IPS-15b (cell line): Measurements from ENCODE around the gene TK2.

Source experiments
- H3K27me3 ChIP-seq: one replicate; pipeline ENCODE4 v1.6.1; 2013; ENCODE audit warnings: low read length; ENCODE audit not compliant: control insufficient read depth, insufficient read depth
- H3K36me3 ChIP-seq: one replicate; pipeline ENCODE4 v1.6.1; 2013; ENCODE audit warnings: low read length; ENCODE audit not compliant: control insufficient read depth, insufficient read depth
- H3K4me1 ChIP-seq: one replicate; pipeline ENCODE4 v1.6.1; 2013; ENCODE audit warnings: mild to moderate bottlenecking, low read length; ENCODE audit not compliant: control insufficient read depth, insufficient read depth
- H3K4me3 ChIP-seq: one replicate; pipeline ENCODE4 v1.5.1; 2013; ENCODE audit warnings: low read depth, low read length
- H3K9ac ChIP-seq: one replicate; pipeline ENCODE4 v1.6.1; 2013; ENCODE audit warnings: low read depth, mild to moderate bottlenecking, low read length
- H3K9me3 ChIP-seq: one replicate; pipeline ENCODE4 v1.6.1; 2013; ENCODE audit warnings: mild to moderate bottlenecking, low read length; ENCODE audit not compliant: control insufficient read depth, insufficient read depth

The TK2 gene

DNA sequence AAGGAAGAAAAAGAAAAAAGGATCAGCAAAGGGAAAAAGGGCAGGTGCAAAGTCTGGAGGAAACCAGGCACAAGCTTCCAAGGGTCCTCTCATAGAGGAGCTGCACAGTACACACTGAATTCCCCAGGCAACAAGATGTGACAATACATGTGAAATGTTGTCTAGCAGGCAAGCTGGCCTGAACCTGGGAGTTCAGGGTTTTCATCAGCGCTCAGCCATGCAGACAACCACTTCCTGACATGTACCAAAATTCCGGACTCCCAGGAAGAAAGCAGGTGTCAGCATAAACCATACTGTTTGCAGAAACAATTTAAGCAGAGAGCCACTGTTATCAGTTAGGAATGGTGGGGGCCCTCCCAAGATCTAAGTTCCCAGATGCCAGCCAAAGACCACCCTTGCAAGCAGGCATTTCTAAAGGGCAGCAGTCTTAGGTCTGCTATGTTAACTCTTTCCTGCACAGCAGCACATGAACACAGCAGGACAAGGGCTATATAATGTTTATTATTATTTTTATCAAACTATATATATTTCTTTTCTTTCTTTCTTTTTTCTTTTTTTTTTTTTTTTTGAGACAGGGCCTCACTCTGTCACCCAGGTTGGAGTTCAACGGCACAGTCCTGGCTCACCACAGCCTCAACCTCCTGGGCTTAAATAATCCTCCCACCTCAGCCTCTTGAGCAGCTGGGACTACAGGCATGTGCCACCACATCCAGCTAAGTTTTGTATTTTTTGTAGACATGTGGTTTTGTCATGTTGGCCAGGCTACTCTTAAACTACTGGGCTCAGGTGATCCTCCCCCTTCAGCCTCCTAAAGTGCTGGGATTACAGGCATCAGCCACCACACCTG, 10.1 kb downstream of the TK2 start:
- Histone ChIP-seq H3K36me3 (no peaks in the 10 kb centered on the region), H3K27me3 (no peaks in the 10 kb centered on the region), H3K9me3 (no peaks in the 10 kb centered on the region), H3K4me3 (no peak overlapping the region), H3K4me1 (peaks cover 4% of the 10 kb centered on the region), H3K9ac (no peak overlapping the region)

DNA sequence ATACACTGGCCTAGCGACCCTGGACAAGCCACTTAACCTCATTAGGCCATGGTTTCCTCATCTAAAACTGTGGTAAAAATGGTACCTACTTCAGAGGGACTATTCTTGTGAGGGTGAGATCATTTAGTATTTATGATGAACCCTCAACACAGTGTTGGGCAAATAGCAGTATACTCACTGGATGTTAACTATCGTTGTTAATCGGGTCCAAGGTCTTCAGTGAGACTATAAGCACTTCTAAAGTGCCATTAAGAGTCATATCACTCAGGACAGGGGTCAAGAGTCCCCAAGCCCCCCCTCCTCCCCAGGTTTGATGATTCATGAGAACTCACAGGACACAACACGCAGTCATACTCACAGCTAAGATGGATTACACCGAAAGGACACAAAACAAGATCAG, 11.0 kb downstream of the TK2 start:
- Histone ChIP-seq H3K27me3 (no peaks in the 10 kb centered on the region), H3K9me3 (no peaks in the 10 kb centered on the region), H3K36me3 (no peaks in the 10 kb centered on the region), H3K9ac (no peak overlapping the region), H3K4me1 (peaks cover 4% of the 10 kb centered on the region), H3K4me3 (no peak overlapping the region)

DNA sequence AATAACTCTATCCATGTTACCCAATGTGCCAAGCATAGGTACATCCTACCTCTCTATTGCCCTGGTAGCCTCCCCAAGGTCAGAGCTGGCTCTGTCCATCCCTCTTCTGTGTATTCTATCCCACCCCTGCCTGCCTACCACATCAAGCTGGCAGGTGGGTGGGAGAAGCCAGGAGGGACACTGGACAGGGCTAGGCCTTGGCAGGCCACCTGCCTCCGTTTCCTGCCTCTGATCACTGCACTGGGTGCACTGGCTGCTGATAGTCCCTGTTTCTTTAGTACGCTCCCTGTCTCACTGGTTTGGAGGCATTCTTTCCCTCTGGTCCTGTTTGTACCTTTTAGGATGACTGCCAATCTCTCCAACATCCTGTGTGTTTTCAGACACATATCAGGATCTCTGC, 12.7 kb downstream of the TK2 start:
- H3K36me3 ChIP-seq: no peaks in the 10 kb centered on the region
- H3K4me3 ChIP-seq: no peak overlapping the region
- no peak overlapping the region for H3K9ac ChIP-seq
- H3K4me1 ChIP-seq: peaks cover 4% of the 10 kb centered on the region
- H3K27me3 ChIP-seq: no peaks in the 10 kb centered on the region
- H3K9me3 ChIP-seq: no peaks in the 10 kb centered on the region

DNA sequence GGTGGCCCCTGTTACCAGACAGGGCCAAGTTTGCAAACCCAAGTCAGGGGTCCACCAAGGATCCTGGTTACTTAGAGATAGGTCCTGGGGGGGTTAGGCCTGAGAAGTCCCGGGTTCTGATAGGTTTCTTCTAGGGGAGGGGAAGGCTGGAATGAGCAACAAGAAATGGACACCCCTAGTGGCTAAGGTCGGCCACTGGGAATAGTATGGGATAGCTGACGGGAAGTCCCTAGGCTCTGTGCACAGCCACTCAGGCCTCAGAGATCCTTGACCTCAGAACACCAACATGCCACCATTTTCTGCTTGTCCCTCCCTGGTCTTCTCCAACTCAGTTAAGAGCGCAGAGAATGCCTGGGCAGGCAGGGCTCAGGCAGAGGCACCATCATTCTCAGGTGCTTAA, 13.4 kb downstream of the TK2 start:
- H3K4me1 ChIP-seq: no peaks in the 10 kb centered on the region
- H3K9me3 ChIP-seq: no peaks in the 10 kb centered on the region
- H3K36me3 ChIP-seq: no peaks in the 10 kb centered on the region
- no peaks in the 10 kb centered on the region for H3K27me3 ChIP-seq
- H3K9ac ChIP-seq: no peak overlapping the region
- no peak overlapping the region for H3K4me3 ChIP-seq

DNA sequence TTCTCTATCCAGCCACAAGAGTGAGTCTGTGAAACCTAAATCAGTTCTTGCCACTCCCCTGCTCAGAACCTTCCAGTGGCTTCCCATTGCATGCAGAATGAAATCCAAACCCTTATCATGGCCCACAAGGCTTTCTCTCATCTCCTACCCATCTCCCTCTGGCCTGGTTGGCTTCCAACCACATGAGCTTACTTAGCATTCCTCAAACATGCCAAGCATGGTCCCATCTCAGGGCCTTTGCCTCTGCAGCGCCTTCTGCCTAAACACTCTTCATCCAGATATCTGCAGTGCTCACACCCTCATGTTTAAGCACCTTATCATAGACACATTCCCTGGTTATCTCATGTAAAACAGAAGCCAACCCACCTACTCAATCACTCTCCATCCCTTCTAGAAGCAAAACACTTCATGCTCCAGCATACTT, 15.5 kb downstream of the TK2 start:
- Histone ChIP-seq H3K4me1 (no peaks in the 10 kb centered on the region), H3K9ac (no peak overlapping the region), H3K36me3 (no peaks in the 10 kb centered on the region), H3K9me3 (no peaks in the 10 kb centered on the region), H3K27me3 (no peaks in the 10 kb centered on the region), H3K4me3 (no peak overlapping the region)

DNA sequence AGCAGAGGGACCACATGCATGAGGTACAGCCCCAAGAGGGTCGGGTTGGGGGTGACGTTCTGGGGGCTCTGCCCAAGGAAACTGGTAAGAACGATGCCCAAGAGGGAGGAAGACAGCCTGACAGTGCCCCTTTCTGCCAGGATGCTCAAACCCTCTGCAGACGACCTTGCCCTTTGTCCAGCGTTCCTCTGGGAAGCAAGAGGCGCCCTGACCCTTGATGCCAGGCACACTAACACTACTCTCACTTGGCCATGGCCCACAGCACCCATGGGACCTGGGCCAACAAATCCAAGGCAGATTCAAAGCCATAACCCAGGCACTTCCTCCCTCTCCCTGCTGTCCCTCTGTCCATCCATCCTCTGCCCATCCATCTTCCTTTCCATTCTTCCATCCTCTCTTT, 20.4 kb downstream of the TK2 start:
- H3K4me1 ChIP-seq: no peaks in the 10 kb centered on the region
- H3K36me3 ChIP-seq: no peaks in the 10 kb centered on the region
- no peak overlapping the region for H3K4me3 ChIP-seq
- H3K9me3 ChIP-seq: no peaks in the 10 kb centered on the region
- H3K9ac ChIP-seq: no peak overlapping the region
- no peaks in the 10 kb centered on the region for H3K27me3 ChIP-seq

DNA sequence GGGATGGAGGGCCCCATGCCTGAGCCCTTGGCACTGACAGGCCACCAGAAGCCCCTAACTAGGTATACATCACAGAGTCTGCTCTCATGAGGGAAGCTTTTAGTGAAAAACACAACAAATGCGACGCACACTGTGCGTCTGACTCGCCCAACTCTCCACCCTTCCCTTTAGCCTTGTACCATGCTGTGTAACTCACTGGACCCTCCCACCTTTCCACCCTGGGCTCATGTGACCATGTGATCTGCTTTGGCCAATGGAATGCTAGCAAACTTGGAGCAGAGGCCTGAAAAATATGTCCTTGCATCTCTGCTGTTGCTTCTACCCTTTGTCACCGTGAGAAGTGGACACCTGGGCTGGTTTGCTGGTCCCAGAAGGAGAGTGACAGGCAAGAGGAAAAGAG, 21.6 kb downstream of the TK2 start:
- H3K36me3 ChIP-seq: no peaks in the 10 kb centered on the region
- no peaks in the 10 kb centered on the region for H3K27me3 ChIP-seq
- no peaks in the 10 kb centered on the region for H3K4me1 ChIP-seq
- no peak overlapping the region for H3K4me3 ChIP-seq
- no peak overlapping the region for H3K9ac ChIP-seq
- H3K9me3 ChIP-seq: no peaks in the 10 kb centered on the region

DNA sequence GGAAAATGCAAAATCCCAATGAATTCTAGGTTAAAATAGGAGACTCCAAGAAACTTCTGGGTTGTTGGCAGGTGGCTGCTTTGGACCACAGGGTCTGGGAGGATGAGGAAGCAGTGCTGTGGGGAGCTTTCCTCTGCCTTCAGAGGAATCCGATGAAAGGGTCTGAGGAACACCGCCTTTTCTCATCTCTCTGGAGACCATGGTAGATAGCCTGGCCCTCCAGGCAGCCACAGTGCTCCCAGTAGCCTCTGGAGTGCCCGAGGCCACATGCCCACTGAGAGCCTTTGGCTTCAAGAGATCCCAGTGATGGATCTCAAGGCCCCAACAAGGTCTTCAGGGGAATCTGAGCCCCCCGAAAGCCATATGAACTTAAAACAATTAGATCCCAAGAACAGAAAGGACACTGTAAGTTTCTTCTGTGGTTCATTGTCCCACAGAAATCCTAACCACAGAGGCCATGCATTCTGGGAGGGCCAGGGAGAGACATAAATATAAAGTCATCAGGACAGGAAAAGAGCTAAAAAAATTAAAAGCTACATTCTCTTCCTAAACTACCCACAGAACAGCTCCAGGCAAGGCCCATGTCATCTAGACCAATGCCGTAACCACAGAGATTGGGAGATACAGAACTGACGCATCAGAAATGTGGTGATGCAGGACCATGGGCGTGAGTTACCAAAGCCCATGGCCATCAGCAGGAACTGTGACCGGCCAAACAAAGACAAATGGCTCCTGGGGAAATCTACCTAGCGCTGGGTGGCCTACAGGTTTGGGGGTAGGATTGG, 24.3 kb downstream of the TK2 start:
- H3K27me3 ChIP-seq: no peaks in the 10 kb centered on the region
- no peaks in the 10 kb centered on the region for H3K4me1 ChIP-seq
- no peak overlapping the region for H3K9ac ChIP-seq
- no peaks in the 10 kb centered on the region for H3K9me3 ChIP-seq
- no peak overlapping the region for H3K4me3 ChIP-seq
- H3K36me3 ChIP-seq: no peaks in the 10 kb centered on the region

DNA sequence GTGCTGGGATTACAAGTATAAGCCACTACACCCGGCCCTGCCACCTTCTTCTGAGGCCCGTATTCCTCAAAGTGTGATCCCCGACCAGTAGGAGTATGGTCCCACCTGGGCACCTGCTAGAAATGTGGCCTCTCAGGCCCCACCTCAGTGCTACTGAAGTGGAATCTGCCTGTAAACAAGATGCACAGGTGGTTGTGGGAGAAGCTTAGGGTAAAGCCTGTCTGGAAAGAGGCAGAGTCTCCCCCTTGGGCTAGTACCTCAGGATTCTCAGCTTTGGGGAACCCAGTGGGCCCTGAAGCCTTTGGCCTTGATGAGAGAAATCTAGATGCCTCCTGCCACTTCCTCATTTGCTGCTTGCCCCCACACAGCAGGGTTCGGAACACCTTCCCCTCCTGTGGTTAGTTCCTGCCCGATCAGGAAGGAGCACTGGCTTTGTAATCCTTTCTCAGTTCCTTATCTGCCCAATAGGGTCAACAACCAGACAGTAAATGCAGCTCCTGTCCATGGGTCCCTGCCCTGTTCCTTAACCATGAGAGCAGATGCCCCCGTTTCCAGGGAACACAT, 25.2 kb downstream of the TK2 start:
- Histone ChIP-seq H3K9me3 (no peaks in the 10 kb centered on the region), H3K9ac (no peak overlapping the region), H3K4me3 (no peak overlapping the region), H3K4me1 (no peaks in the 10 kb centered on the region), H3K27me3 (no peaks in the 10 kb centered on the region), H3K36me3 (no peaks in the 10 kb centered on the region)

DNA sequence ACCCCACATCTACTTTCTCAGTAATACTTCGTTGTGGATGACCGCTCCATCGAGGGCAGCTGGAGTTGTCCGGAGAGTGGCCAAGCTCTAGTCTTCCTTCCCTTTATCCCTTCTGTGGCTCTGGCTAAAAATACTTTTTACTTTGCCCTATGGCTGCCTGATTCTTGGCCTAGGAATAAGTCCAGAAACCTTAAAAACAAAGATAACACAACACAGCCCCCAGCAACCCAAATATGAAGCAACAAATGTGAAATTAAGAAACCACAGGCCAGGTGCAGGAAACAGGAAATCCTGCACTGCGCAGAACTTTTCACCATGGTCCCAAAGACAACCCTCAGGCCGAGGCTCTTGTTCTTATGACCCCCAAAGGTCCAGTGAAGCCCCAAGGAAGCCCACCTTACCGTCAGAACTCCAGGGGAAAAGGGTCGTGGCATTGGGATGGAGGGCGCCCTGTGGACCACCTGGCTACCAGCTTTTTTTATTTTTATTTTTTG, 26.0 kb downstream of the TK2 start:
- H3K4me1 ChIP-seq: no peaks in the 10 kb centered on the region
- H3K4me3 ChIP-seq: no peak overlapping the region

DNA sequence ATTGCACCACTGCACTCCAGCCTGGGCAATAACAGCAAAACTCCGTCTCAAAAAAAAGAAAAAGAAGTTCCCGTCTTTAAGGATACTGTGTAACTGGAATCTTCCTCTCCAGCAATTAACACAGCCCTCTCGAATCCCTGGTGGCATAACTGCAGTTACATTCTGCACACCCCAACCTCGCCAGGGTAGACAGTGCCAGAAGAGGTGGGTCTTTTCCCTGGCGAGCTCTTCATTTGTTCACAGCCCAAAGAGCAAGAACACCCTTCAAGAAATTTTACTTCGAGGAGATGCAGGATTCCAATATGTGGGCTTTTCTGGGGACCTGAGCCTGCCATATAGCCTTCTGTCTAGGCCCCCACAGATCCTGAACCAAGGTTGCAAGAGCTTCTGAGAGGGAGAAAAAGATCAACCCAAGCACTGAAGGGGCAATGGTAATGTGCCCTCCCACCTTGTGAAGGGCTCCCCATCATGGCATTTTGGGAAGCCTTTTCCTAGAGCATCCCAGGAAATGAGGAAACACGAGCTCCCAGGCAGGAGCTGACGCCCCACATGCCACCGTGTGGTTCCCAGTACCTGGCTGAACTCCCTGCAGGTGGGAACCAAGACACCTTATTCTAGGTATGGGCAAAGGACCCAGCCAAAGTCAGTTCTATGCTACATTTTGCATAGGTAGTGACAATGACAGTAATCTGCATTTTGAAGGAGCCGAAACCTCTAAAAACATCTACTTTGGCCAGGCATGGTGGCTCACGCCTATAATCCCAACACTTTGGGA, 26.9 kb downstream of the TK2 start:
- no peaks in the 10 kb centered on the region for H3K9me3 ChIP-seq
- no peak overlapping the region for H3K4me3 ChIP-seq
- H3K9ac ChIP-seq: no peak overlapping the region
- no peaks in the 10 kb centered on the region for H3K27me3 ChIP-seq
- H3K4me1 ChIP-seq: no peaks in the 10 kb centered on the region
- no peaks in the 10 kb centered on the region for H3K36me3 ChIP-seq

More for the DNA sequence above, 26.0 kb downstream of the TK2 start:
- Histone ChIP-seq H3K9ac (no peak overlapping the region), H3K36me3 (no peaks in the 10 kb centered on the region), H3K27me3 (no peaks in the 10 kb centered on the region), H3K9me3 (no peaks in the 10 kb centered on the region)
